Measurements from ENCODE around the gene CNTNAP2.
A peak's percentile ranks its signal among the peaks of the same experiment; 100 is the strongest.
"Not testable (repeated sequence)": the region's sequence is repeated elsewhere in the genome, so short reads cannot be mapped to it uniquely, and the experiment has no call there.

CNTNAP2 gene

GRCh38 chr7:148395352-148395811 is 2278.8 kb downstream of the CNTNAP2 start:
- no peak for DNase-seq

GRCh38 chr7:148395990-148396716 is 2279.6 kb downstream of the CNTNAP2 start:
- DNase-seq, result no peak

- no peak for DNase-seq
These were observed 2280.5 kb downstream of the CNTNAP2 start for GRCh38 chr7:148397056-148397455.

GRCh38 chr7:148397551-148397950 is 2280.9 kb downstream of the CNTNAP2 start:
- DNase-seq, result peak; percentile 71

- DNase-seq, result no peak
These were observed 2281.4 kb downstream of the CNTNAP2 start for GRCh38 chr7:148397985-148398384.

GRCh38 chr7:148398844-148399365 is 2282.3 kb downstream of the CNTNAP2 start:
- no peak for DNase-seq

GRCh38 chr7:148400101-148400500 is 2283.5 kb downstream of the CNTNAP2 start:
- DNase-seq, result no peak

GRCh38 chr7:148402159-148402558 is 2285.6 kb downstream of the CNTNAP2 start:
- peak; percentile 25 for DNase-seq

- DNase-seq, result no peak
These were observed 2286.9 kb downstream of the CNTNAP2 start for GRCh38 chr7:148403466-148403993.

- no peak for DNase-seq
These were observed 2291.7 kb downstream of the CNTNAP2 start for GRCh38 chr7:148408307-148408706.

GRCh38 chr7:148410905-148411304 is 2294.3 kb downstream of the CNTNAP2 start:
- no peak for DNase-seq

GRCh38 chr7:148412691-148413090 is 2296.1 kb downstream of the CNTNAP2 start:
- no peak for DNase-seq

GRCh38 chr7:148419856-148420832 is 2303.5 kb downstream of the CNTNAP2 start:
- no peak for DNase-seq

GRCh38 chr7:148422030-148422429 is 2305.4 kb downstream of the CNTNAP2 start:
- DNase-seq, result no peak

GRCh38 chr7:148426393-148426792 is 2309.8 kb downstream of the CNTNAP2 start:
- not testable (repeated sequence) for DNase-seq

- not testable (repeated sequence) for DNase-seq
These were observed 2314.1 kb downstream of the CNTNAP2 start for GRCh38 chr7:148430690-148431089.

GRCh38 chr7:148433521-148434180 is 2317.1 kb downstream of the CNTNAP2 start:
- DNase-seq, result no peak

- peak; percentile 37 for DNase-seq
These were observed 2317.7 kb downstream of the CNTNAP2 start for GRCh38 chr7:148434181-148434757.

- DNase-seq, result no peak
These were observed 2318.3 kb downstream of the CNTNAP2 start for GRCh38 chr7:148434887-148435286.

GRCh38 chr7:148435715-148436114 is 2319.1 kb downstream of the CNTNAP2 start:
- DNase-seq, result no peak

GRCh38 chr7:148436135-148436534 is 2319.5 kb downstream of the CNTNAP2 start:
- no peak for DNase-seq

- no peak for DNase-seq
These were observed 2320.0 kb downstream of the CNTNAP2 start for GRCh38 chr7:148436571-148436970.
